HCT116 (cell line): ENCODE measurements around the gene DRD5. TPM values are rescaled to one million over a fixed set of nuclear protein-coding genes. Genes with fewer than 3 reads are reported as not detected.

Experiments used
- ATAC-seq: fragments of 200-7000 bp; cut with Tn5 transposase; 2 replicates; pipeline ENCODE4 v1.9.1; 2020; ENCODE audit warnings: mild to moderate bottlenecking, moderate library complexity
- BruUV-seq: library from RNA; stranded (reverse); fragments of 400-500 nt; replicated peaks from 2 replicates; lab custom pipeline; 2021; lab: Mats Ljungman, UMichigan
- CTCF ChIA-PET: fragments of 300-600 bp; sonication (Branson Sonifier 250); formaldehyde crosslinking; loops from one replicate; lab custom pipeline; 2021; ENCODE audit warnings: antibody characterized with exemption; lab: Charles Lee
- POLR2A ChIA-PET: fragments of 300-600, 350-600 bp; sonication (Branson Sonifier 250); formaldehyde crosslinking; loops from one replicate; lab custom pipeline; 2021; ENCODE audit warnings: antibody characterized with exemption; lab: Charles Lee
- RAD21 ChIA-PET, 2 experiments: fragments of 300-600 bp; sonication (Branson Sonifier 250); formaldehyde crosslinking; loops; one replicate each; lab custom pipeline; 2023; ENCODE audit warnings: low total read pairs in 2 of 2; ENCODE audit not compliant: uncharacterized antibody in 2 of 2, unreplicated experiment in 2 of 2, low non-redundant PET in 1 of 2; lab: Charles Lee
- DNase-seq: peaks from one replicate; pipeline ENCODE4 v3.0.0-alpha.2; 2010; ENCODE audit warnings: low read depth, low spot score
- H2AFZ ChIP-seq: fragments of 200-600 bp; shearing (Covaris generic), sonication (generic); 2 replicates; pipeline ENCODE4 v1.6.1; 2017; ENCODE audit warnings: low read depth, mixed run types, mixed read lengths, antibody characterized with exemption, low read length; ENCODE audit not compliant: poor library complexity, severe bottlenecking
- H3K27ac ChIP-seq: 2 replicates; pipeline ENCODE4 v1.5.1; 2012; ENCODE audit warnings: low read depth, low read length
- H3K27me3 ChIP-seq: fragments of 200-600 bp; sonication (generic); 2 replicates; pipeline ENCODE4 v1.6.1; 2016; ENCODE audit warnings: mixed run types, low read length, mixed read lengths; ENCODE audit not compliant: insufficient read depth
- H3K36me3 ChIP-seq, 2 experiments: fragments of 200-500 bp in 1 of 2; fragments of 200-600 bp in 1 of 2; sonication (Bioruptor generic) in 1 of 2; sonication (generic) in 1 of 2; 2 replicates each; pipeline versions ENCODE4 v1.5.1 to v1.6.1; 2014 to 2016; ENCODE audit warnings: low read length in 2 of 2, inconsistent platforms in 1 of 2, mixed read lengths in 1 of 2, mixed run types in 1 of 2; ENCODE audit not compliant: insufficient read depth in 2 of 2, control insufficient read depth in 1 of 2
- H3K4me1 ChIP-seq, 2 experiments: fragments of 200-600 bp in 1 of 2; sonication (generic) in 1 of 2; 2 replicates each; pipeline versions ENCODE4 v1.5.1 to v1.6.1; 2012 to 2017; ENCODE audit warnings: low read length in 2 of 2, inconsistent platforms in 1 of 2, mild to moderate bottlenecking in 1 of 2, mixed read lengths in 1 of 2, mixed run types in 1 of 2, moderate library complexity in 1 of 2; ENCODE audit not compliant: insufficient read depth in 2 of 2, control insufficient read depth in 1 of 2
- H3K4me2 ChIP-seq: fragments of 200-600 bp; sonication (generic); 2 replicates; pipeline ENCODE4 v1.6.1; 2017; ENCODE audit warnings: mixed run types, low read length, mixed read lengths
- H3K4me3 ChIP-seq, 2 experiments: fragments of 200-600 bp in 1 of 2; sonication (generic) in 1 of 2; replicated peaks in 1 of 2; 2 replicates each; pipeline ENCODE4 v1.5.1; 2011 to 2016; ENCODE audit warnings: low read length in 2 of 2, control low read depth in 1 of 2, low read depth in 1 of 2, mild to moderate bottlenecking in 1 of 2, mixed read lengths in 1 of 2, mixed run types in 1 of 2
- H3K79me2 ChIP-seq: fragments of 200-600 bp; sonication (generic); 2 replicates; pipeline ENCODE4 v1.6.1; 2017; ENCODE audit warnings: mild to moderate bottlenecking, mixed run types, low read length, moderate library complexity, mixed read lengths; ENCODE audit not compliant: insufficient read depth
- H3K9ac ChIP-seq: fragments of 200-600 bp; sonication (generic); 2 replicates; pipeline ENCODE4 v1.6.1; 2016; ENCODE audit warnings: low read length, mixed read lengths
- H3K9me2 ChIP-seq: fragments of 200-600 bp; sonication (generic), shearing (Covaris generic); 2 replicates; pipeline ENCODE4 v1.6.1; 2017; ENCODE audit warnings: mixed run types, mild to moderate bottlenecking, moderate library complexity; ENCODE audit not compliant: insufficient read depth
- H3K9me3 ChIP-seq, 2 experiments: fragments of 200-500 bp in 1 of 2; fragments of 200-600 bp in 1 of 2; sonication (Bioruptor generic) in 1 of 2; sonication (generic) in 1 of 2; 2 replicates each; pipeline ENCODE4 v1.6.1; 2014 to 2017; ENCODE audit warnings: low read length in 2 of 2, mixed read lengths in 2 of 2, inconsistent platforms in 1 of 2, low read depth in 1 of 2, mild to moderate bottlenecking in 1 of 2, mixed run types in 1 of 2, moderate library complexity in 1 of 2; ENCODE audit not compliant: control insufficient read depth in 1 of 2, insufficient read depth in 1 of 2
- H4K20me1 ChIP-seq: fragments of 200-600 bp; sonication (generic), shearing (Covaris generic); 2 replicates; pipeline ENCODE4 v1.6.1; 2017; ENCODE audit warnings: mixed run types, mild to moderate bottlenecking, moderate library complexity; ENCODE audit not compliant: insufficient read depth
- ATF3 ChIP-seq: IDR thresholded peaks from 2 replicates; pipeline ENCODE4 v1.6.1; 2012
- CTCF ChIP-seq, 3 experiments: fragments of 200-600 bp in 1 of 3; sonication (generic) in 1 of 3; IDR thresholded peaks in 2 of 3; conservative IDR thresholded peaks in 1 of 3; 2 replicates each; pipeline ENCODE4 v1.5.1; 2012 to 2017; ENCODE audit warnings: low read depth in 2 of 3, low read length in 2 of 3, antibody characterized with exemption in 1 of 3, borderline replicate concordance in 1 of 3, control low read depth in 1 of 3, mild to moderate bottlenecking in 1 of 3, mixed read lengths in 1 of 3, mixed run types in 1 of 3, moderate library complexity in 1 of 3; ENCODE audit not compliant: insufficient read depth in 1 of 3
- EGR1 ChIP-seq: IDR thresholded peaks from 2 replicates; pipeline ENCODE4 v1.6.1; 2012; ENCODE audit warnings: low read depth
- MAX ChIP-seq: IDR thresholded peaks from 2 replicates; pipeline ENCODE4 v1.6.1; 2012
- RAD21 ChIP-seq: IDR thresholded peaks from 2 replicates; pipeline ENCODE4 v1.6.1; 2012; ENCODE audit warnings: low read depth, mild to moderate bottlenecking
- SIN3A ChIP-seq: IDR thresholded peaks from 2 replicates; pipeline ENCODE4 v1.6.1; 2012; ENCODE audit warnings: low read depth
- SP1 ChIP-seq: IDR thresholded peaks from 2 replicates; pipeline ENCODE4 v1.6.1; 2012; ENCODE audit warnings: low read depth
- SRF ChIP-seq: IDR thresholded peaks from 2 replicates; pipeline ENCODE4 v1.6.1; 2012; ENCODE audit warnings: low read depth
- YY1 ChIP-seq: IDR thresholded peaks from 2 replicates; pipeline ENCODE4 v1.6.1; 2011; ENCODE audit warnings: low read length, low read depth, moderate library complexity, mild to moderate bottlenecking; ENCODE audit not compliant: insufficient replicate concordance; ENCODE audit errors: extremely low read depth
- ZFX ChIP-seq: fragments of 450-650 bp; IDR thresholded peaks from 2 replicates; pipeline ENCODE4 v1.6.1; 2017
- intact Hi-C: fragments of 100-400 bp; cut with micrococcal nuclease; formaldehyde crosslinking; loops from 2 replicates; pipeline ENCODE4 v1.10.0; 2022
- total RNA-seq: library from RNA; stranded (reverse); gene quantifications from one replicate; pipeline ENCODE4 v1.2.1, GENCODE V29; 2021; ENCODE audit not compliant: unreplicated experiment

The DRD5 gene
- total RNA-seq, 1 experiment from 2014 or later, result not detected

GRCh38 chr4:9764155-9764696, 17.2 kb upstream of the DRD5 start:
- Histone ChIP-seq H3K27ac (no peak overlapping the region), H3K27me3 (peaks cover 10% of the 10 kb centered on the region; the same call in 1 of the 2 replicates), H4K20me1 (no peaks in the 10 kb centered on the region), H3K9me2 (no peaks in the 10 kb centered on the region), H3K4me3 (no peak overlapping the region), H3K9me3 (no peaks in the 10 kb centered on the region), H3K79me2 (no peaks in the 10 kb centered on the region), H3K9ac (no peak overlapping the region), H3K4me1 (no peaks in the 10 kb centered on the region), H3K4me2 (no peak overlapping the region), H2AFZ (no peak overlapping the region), H3K36me3 (no peaks in the 10 kb centered on the region)
- CTCF ChIA-PET, result interaction anchor here (1.0 to 3.3 kb wide), 8 partner anchors 131 to 257 kb away, joined by 3 to 59 read pairs (median 4); partner anchors contain the start of gene SLC2A9
- ATAC-seq (no peak), DNase-seq (no peak)
- intact Hi-C loops, result loop anchor here (5.0 to 10.0 kb wide), 3 partner anchors 62 to 781 kb away; no protein-coding TSS in a partner anchor
- POLR2A ChIA-PET, result no interaction called here
- no peak for TF ChIP-seq YY1
- no peak for TF ChIP-seq ATF3
- no peak for TF ChIP-seq SIN3A
- TF ChIP-seq MAX, result no peak
- no peak for TF ChIP-seq SRF
- no peak for TF ChIP-seq ZFX
- TF ChIP-seq EGR1, result no peak
- BruUV-seq, result no TSS peak
- RAD21 ChIA-PET, result interaction anchor here (1.2 to 1.5 kb wide), 2 partner anchors 251 kb away, joined by 3 to 9 read pairs; no protein-coding TSS in a partner anchor

GRCh38 chr4:9765091-9765490, 16.3 kb upstream of the DRD5 start:
- H4K20me1 ChIP-seq, result no peaks in the 10 kb centered on the region
- peaks cover 19% of the 10 kb centered on the region; the same call in 1 of the 2 replicates for H3K27me3 ChIP-seq
- peak; percentile 31 for DNase-seq
- no peak overlapping the region for H3K27ac ChIP-seq
- no peak for TF ChIP-seq ATF3
- TF ChIP-seq CTCF (IDR thresholded peaks at IDR 0.05 in 2 of 3, conservative IDR thresholded peaks at IDR 0.05 in 1 of 3; ENCODE audit: borderline replicate concordance in 1 of 3, insufficient read depth in 1 of 3, low read depth in 2 of 3, low read length in 2 of 3), result peak; percentile 62 to 68 (median 64); a peak in 5 of 6 replicates
- no peak for TF ChIP-seq SP1
- peak; percentile 55 for TF ChIP-seq RAD21
- intact Hi-C loops, result loop anchor here (1.0 to 10.0 kb wide), 2 partner anchors 133 to 780 kb away; no protein-coding TSS in a partner anchor
- H3K4me1 ChIP-seq, result no peaks in the 10 kb centered on the region
- H3K4me3 ChIP-seq, result no peak overlapping the region
- no peak overlapping the region for H3K9ac ChIP-seq
- H3K9me2 ChIP-seq, result no peaks in the 10 kb centered on the region
- POLR2A ChIA-PET, result no interaction called here
- BruUV-seq, result no TSS peak
- H3K4me2 ChIP-seq, result no peak overlapping the region
- H3K36me3 ChIP-seq, result no peaks in the 10 kb centered on the region
- CTCF ChIA-PET, result interaction anchor here (0.7 to 3.3 kb wide), 10 partner anchors 74 to 254 kb away, joined by 3 to 59 read pairs (median 4); no protein-coding TSS in a partner anchor
- H3K9me3 ChIP-seq, result no peaks in the 10 kb centered on the region
- peak overlapping the region; percentile 83 for H2AFZ ChIP-seq
- RAD21 ChIA-PET, result interaction anchor here (0.6 to 1.5 kb wide), 4 partner anchors 137 to 250 kb away, joined by 4 to 9 read pairs (median 6); no protein-coding TSS in a partner anchor
- no peaks in the 10 kb centered on the region for H3K79me2 ChIP-seq
- peak; percentile 50; the same call in 1 of the 2 replicates for ATAC-seq
